Natural killer cell (primary cell): ENCODE data around the gene FLOT1. TPM values are rescaled to one million over a fixed set of nuclear protein-coding genes. Genes with fewer than 3 reads are reported as not detected.
A peak's percentile ranks its signal among the peaks of the same experiment; 100 is the strongest.

Experiments used
- ATAC-seq, 3 donors: fragments of 150-1000 bp in 2 of 3; fragments of 200-7000 bp in 1 of 3; cut with Tn5 transposase; 1 replicate in 1 of 3; 2 replicates in 2 of 3; pipeline ENCODE4 v1.10.0; 2021; ENCODE audit warnings: mild to moderate bottlenecking in 2 of 3, moderate library complexity in 2 of 3
- DNase-seq, 2 donors: peaks; one replicate each; pipeline versions ENCODE4 v3.0.0 to v3.0.0-alpha.2; 2013 to 2021; ENCODE audit warnings: mixed read lengths in 1 of 2
- H3K27ac ChIP-seq: one replicate; pipeline ENCODE4 v1.5.1; 2013; ENCODE audit warnings: mild to moderate bottlenecking, low read length
- H3K27me3 ChIP-seq: one replicate; pipeline ENCODE4 v1.6.1; 2013; ENCODE audit warnings: low read length; ENCODE audit not compliant: control insufficient read depth, insufficient read depth
- H3K36me3 ChIP-seq: one replicate; pipeline ENCODE4 v1.6.1; 2013; ENCODE audit warnings: low read length; ENCODE audit not compliant: control insufficient read depth, insufficient read depth
- H3K4me1 ChIP-seq: one replicate; pipeline ENCODE4 v1.6.1; 2013; ENCODE audit warnings: low read length; ENCODE audit not compliant: control insufficient read depth, insufficient read depth
- H3K4me3 ChIP-seq: one replicate; pipeline ENCODE4 v1.5.1; 2013; ENCODE audit warnings: low read length
- H3K9me3 ChIP-seq: one replicate; pipeline ENCODE4 v1.6.1; 2013; ENCODE audit warnings: low read length; ENCODE audit not compliant: control insufficient read depth, insufficient read depth
- H3K27ac Mint-ChIP-seq, 2 donors: one replicate each; pipeline ENCODE4 v1.8.0; 2022; ENCODE audit warnings: mild to moderate bottlenecking in 2 of 2, mixed read lengths in 2 of 2, moderate library complexity in 1 of 2
- H3K27me3 Mint-ChIP-seq, 2 donors: one replicate each; pipeline ENCODE4 v1.8.0; 2022; ENCODE audit warnings: low read depth in 2 of 2, mixed read lengths in 2 of 2
- H3K36me3 Mint-ChIP-seq: one replicate; pipeline ENCODE4 v1.8.0; 2022; ENCODE audit warnings: mixed read lengths
- H3K4me1 Mint-ChIP-seq, 2 donors: one replicate each; pipeline ENCODE4 v1.8.0; 2022; ENCODE audit warnings: mixed read lengths in 2 of 2
- H3K4me3 Mint-ChIP-seq: one replicate; pipeline ENCODE4 v1.8.0; 2022; ENCODE audit warnings: mild to moderate bottlenecking, moderate library complexity, mixed read lengths
- H3K9me3 Mint-ChIP-seq, 2 donors: one replicate each; pipeline ENCODE4 v1.8.0; 2022; ENCODE audit warnings: mixed read lengths in 2 of 2
- WGBS: methylation state at CpG from one replicate; pipeline ENCODE4 v1.1.7; 2013; ENCODE audit warnings: missing lambda C conversion rate; ENCODE audit not compliant: insufficient coverage; 5-methylcytosine and 5-hydroxymethylcytosine counted together
- intact Hi-C: fragments of 100-400 bp; cut with micrococcal nuclease; formaldehyde crosslinking; loops from one replicate; pipeline ENCODE4 v1.14.2; 2022
- total RNA-seq, 4 donors: library from RNA; stranded (reverse); fragments of 120-200 nt in 1 of 4; gene quantifications; one replicate each; pipeline versions ENCODE4 v1.2.3 to v1.2.4, GENCODE V29; 2013 to 2022
- TF ChIP-seq, protein P1 (sequence below): fragments of 200-600 bp; IDR thresholded peaks from one replicate; pipeline ENCODE4 v1.8.0; 2022; ENCODE audit warnings: antibody characterized with exemption

FLOT1 gene
- total RNA-seq, 3 donors from 2014 or later (not counting 1 experiment from before 2014, with no cell fraction given): 73.1 to 113 (median 94.2) TPM

DNA sequence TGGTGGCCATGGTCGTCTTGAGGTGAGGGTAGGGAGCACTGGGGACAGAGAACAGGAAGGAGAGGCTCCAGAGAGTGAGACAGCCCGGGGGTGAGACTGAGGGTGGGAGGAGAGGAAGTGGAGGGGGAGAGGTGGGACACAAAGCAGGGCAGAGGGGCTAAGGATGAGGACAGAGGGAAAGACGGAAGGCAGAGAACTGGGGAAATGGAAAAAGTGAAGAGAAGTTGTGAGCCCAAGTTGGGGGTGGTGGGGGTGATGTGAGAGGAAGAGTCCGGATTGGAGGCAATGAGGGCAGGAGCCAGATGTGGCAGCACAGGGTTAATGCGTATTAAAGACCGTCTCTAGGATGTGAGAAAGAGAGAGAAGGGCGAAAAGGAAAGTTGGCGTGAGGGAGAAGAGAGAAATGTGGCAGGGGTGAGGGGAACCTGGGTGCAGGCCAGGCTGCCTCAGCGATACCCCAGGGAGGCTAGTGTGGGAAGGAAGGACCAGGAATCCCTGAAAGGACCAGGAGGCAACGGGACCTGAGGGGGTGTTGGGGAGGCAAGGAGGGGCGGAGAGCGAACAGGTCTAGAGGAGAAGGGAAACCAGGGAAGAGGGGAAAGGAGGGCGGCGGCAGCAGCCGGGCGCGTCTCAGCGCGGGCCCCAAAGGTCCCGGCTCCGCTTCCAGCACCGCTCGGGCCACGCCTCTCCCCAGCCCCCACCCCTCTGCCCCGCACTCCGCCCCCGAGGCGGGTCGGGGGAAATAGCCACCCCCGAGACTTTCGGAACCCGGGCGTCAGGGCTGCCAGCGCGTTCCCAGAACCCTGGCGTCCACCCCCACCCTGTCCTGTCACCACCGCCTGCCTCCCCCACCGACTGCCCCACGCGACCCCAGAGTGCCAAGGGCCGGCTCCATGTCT lies 56.2 kb downstream of the FLOT1 start, which contains the start of gene PPP1R18:
TSS of gene PPP1R18 (minus strand) at position 637 of the 899 bp plus-strand sequence. CDS start at position 10, 627 bp downstream.
- no peaks in the 10 kb centered on the region for H3K9me3 Mint-ChIP-seq
- intact Hi-C loops: loop anchor here (2.0 kb wide), 1 partner anchor 39 kb away; the partner anchor contains the start of gene C6orf136
- H3K27me3 Mint-ChIP-seq: no peaks in the 10 kb centered on the region
- no peaks in the 10 kb centered on the region for H3K36me3 ChIP-seq
- H3K4me1 ChIP-seq: peaks cover 73% of the 10 kb centered on the region
- peak within 1 kb of the TSS; percentile 96 for H3K4me3 ChIP-seq
- ATAC-seq: peak; percentile 48 to 75 (median 55)
- peaks cover 13% of the 10 kb centered on the region for H3K36me3 Mint-ChIP-seq
- no peaks in the 10 kb centered on the region for H3K9me3 ChIP-seq
- H3K27ac ChIP-seq: peak within 1 kb of the TSS; percentile 96
- H3K27ac Mint-ChIP-seq: peak within 1 kb of the TSS; percentile 91 to 98
- TF ChIP-seq, protein P1, sequence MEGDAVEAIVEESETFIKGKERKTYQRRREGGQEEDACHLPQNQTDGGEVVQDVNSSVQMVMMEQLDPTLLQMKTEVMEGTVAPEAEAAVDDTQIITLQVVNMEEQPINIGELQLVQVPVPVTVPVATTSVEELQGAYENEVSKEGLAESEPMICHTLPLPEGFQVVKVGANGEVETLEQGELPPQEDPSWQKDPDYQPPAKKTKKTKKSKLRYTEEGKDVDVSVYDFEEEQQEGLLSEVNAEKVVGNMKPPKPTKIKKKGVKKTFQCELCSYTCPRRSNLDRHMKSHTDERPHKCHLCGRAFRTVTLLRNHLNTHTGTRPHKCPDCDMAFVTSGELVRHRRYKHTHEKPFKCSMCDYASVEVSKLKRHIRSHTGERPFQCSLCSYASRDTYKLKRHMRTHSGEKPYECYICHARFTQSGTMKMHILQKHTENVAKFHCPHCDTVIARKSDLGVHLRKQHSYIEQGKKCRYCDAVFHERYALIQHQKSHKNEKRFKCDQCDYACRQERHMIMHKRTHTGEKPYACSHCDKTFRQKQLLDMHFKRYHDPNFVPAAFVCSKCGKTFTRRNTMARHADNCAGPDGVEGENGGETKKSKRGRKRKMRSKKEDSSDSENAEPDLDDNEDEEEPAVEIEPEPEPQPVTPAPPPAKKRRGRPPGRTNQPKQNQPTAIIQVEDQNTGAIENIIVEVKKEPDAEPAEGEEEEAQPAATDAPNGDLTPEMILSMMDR: no peak
- WGBS: under 1% methylated on average over 39 of the region's 41 CpGs
- peak within 1 kb of the TSS; percentile 96 for H3K4me3 Mint-ChIP-seq
- H3K4me1 Mint-ChIP-seq: peaks cover 70 to 89% of the 10 kb centered on the region in 2 donors
- DNase-seq: peak; percentile 74 to 90
- H3K27me3 ChIP-seq: no peaks in the 10 kb centered on the region

DNA sequence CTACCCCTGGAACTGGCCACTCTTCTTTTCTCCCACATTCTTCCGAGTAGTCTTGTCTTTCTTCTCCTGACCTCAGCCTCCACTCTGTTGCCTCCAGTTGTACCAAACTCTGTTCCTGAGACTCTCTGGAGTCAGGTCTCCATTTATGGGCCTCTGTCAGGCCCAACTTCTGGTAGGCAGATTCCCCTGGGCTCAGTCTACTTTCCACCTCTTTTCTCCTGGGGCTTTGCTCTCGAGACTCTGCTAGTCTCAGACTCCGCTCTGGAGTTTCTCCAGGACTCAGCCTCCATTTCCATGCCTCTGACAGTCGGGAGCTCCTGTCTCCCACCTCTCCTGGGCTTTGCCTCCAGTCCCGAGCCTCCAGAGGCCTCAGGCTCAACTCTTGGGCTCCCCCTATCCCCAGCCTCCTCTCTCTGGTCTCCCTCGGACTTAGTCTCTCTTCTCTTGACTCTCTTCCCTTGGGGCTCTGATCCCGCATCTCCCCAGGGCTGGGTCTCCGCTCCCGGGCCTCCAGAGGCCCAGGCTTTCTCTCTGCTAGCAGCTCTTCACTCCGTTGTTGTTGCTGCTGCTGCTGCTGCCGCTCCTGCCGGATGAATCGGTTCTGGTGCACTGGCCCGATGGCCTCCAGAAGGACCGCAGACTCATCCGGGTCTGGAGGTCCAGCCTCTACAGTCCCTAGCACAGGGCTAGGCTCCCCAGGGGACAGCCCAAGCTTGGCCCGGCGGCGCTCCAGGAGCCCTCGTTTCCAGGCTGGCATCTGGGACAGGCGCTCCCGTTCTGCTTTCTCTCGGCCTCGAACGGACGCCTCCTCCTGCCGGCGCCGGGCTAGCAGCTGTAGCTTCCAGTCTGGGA lies 57.1 kb downstream of the FLOT1 start:
- no peaks in the 10 kb centered on the region for H3K27me3 ChIP-seq
- no peaks in the 10 kb centered on the region for H3K9me3 ChIP-seq
- peaks cover 13% of the 10 kb centered on the region for H3K36me3 Mint-ChIP-seq
- peaks cover 2% of the 10 kb centered on the region for H3K36me3 ChIP-seq
- H3K9me3 Mint-ChIP-seq: no peaks in the 10 kb centered on the region
- ATAC-seq (no peak), DNase-seq (peak in 1 of 2 donors; percentile 54)
- H3K27me3 Mint-ChIP-seq: no peaks in the 10 kb centered on the region
- WGBS: 7% methylated on average over 29 of the region's 29 CpGs
- H3K27ac ChIP-seq: peak overlapping the region; percentile 96
- peaks cover 65 to 92% of the 10 kb centered on the region in 2 donors for H3K4me1 Mint-ChIP-seq
- intact Hi-C loops: loop anchor here (2.0 kb wide), 1 partner anchor 39 kb away; the partner anchor contains the start of gene C6orf136
- H3K4me1 ChIP-seq: peaks cover 76% of the 10 kb centered on the region
- H3K27ac Mint-ChIP-seq: peak overlapping the region; percentile 91 to 98
- peak overlapping the region; percentile 96 for H3K4me3 ChIP-seq
- H3K4me3 Mint-ChIP-seq: peak overlapping the region; percentile 96
- TF ChIP-seq, protein P1: no peak

DNA sequence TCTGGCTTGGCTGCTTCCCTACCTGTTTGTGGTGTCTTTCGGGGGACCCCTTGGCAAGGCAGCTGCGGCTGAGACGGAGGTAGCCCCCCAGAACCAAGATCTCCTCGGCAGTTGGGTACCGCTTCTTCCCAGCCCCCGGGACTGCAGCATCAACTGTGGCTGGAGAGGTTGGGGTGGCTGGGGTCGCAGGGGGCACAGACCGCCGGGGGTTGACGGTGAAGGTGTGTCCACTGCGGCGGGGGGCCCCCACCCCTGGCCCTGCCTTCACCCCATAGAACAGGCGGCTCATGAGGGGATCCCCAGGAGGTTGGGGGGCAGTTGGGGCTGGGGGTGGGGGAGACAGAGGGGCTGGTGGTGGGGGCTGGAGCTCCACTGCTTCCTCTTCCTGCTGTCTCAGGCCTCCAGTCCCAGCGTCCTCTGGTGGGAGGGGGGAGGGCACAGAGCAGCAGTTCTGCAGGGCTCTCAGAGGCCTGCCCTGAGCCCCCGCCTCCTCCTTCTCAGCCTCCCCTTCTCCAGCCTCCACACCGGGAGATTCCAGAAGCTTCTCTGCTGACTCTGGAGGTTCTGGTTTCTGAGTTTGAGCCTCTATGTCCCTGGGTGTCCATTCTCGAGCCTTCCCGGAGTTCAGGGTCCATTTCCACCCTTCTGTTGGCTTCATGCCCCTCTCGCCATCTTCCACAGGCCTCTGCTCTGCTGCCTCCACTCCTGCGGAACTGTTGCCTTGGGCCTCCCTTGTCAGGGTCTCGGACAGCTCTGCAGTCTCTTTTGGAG lies 57.9 kb downstream of the FLOT1 start:
- intact Hi-C loops: loop anchor here (5.0 kb wide), 1 partner anchor 193 kb away; no protein-coding TSS in a partner anchor
- peaks cover 62 to 92% of the 10 kb centered on the region in 2 donors for H3K4me1 Mint-ChIP-seq
- WGBS: 1% methylated on average over 17 of the region's 21 CpGs
- H3K4me3 Mint-ChIP-seq: peak overlapping the region; percentile 96
- Histone ChIP-seq H3K9me3 (no peaks in the 10 kb centered on the region), H3K4me1 (peaks cover 76% of the 10 kb centered on the region), H3K27ac (peak overlapping the region; percentile 96), H3K36me3 (peaks cover 10% of the 10 kb centered on the region), H3K27me3 (no peaks in the 10 kb centered on the region), H3K4me3 (peak overlapping the region; percentile 96)
- no peaks in the 10 kb centered on the region for H3K9me3 Mint-ChIP-seq
- ATAC-seq (peak in 1 of 3 donors; percentile 6), DNase-seq (peak; percentile 38 to 68)
- TF ChIP-seq, protein P1: no peak
- peak overlapping the region; percentile 91 to 98 for H3K27ac Mint-ChIP-seq
- H3K27me3 Mint-ChIP-seq: no peaks in the 10 kb centered on the region
- H3K36me3 Mint-ChIP-seq: peaks cover 13% of the 10 kb centered on the region
